CD14-positive monocyte (primary cell): ENCODE measurements around the gene RGS16. TPM values are rescaled to one million over a fixed set of nuclear protein-coding genes. Genes with fewer than 3 reads are reported as not detected.

Experiments used
- DNase-seq, 3 donors: peaks; one replicate each; pipeline ENCODE4 v3.0.0-alpha.2; 2011 to 2022
- H2AFZ ChIP-seq: 2 replicates; pipeline ENCODE4 v1.6.0; 2012; ENCODE audit warnings: mild to moderate bottlenecking, low read depth, low read length, inconsistent platforms; ENCODE audit not compliant: insufficient read depth, poor library complexity, severe bottlenecking
- H3K27ac ChIP-seq, 2 donors: 1 replicate in 1 of 2; 2 replicates in 1 of 2; pipeline ENCODE4 v1.5.1; 2012 to 2013; ENCODE audit warnings: low read length in 2 of 2, control low read depth in 1 of 2, inconsistent platforms in 1 of 2, low read depth in 1 of 2, mild to moderate bottlenecking in 1 of 2
- H3K27me3 ChIP-seq, 2 donors: one replicate each; pipeline versions ENCODE4 v1.6.0 to v1.6.1; 2011 to 2013; ENCODE audit warnings: low read length in 2 of 2; ENCODE audit not compliant: control insufficient read depth in 2 of 2, insufficient read depth in 2 of 2
- H3K36me3 ChIP-seq, 2 donors: replicated peaks in 1 of 2; 1 replicate in 1 of 2; 2 replicates in 1 of 2; pipeline versions ENCODE4 v1.5.1 to v1.6.1; 2012 to 2013; ENCODE audit warnings: low read length in 2 of 2, control low read depth in 1 of 2, inconsistent platforms in 1 of 2, mild to moderate bottlenecking in 1 of 2; ENCODE audit not compliant: insufficient read depth in 2 of 2, control insufficient read depth in 1 of 2
- H3K4me1 ChIP-seq, 2 donors: 1 replicate in 1 of 2; 2 replicates in 1 of 2; pipeline versions ENCODE4 v1.5.1 to v1.6.1; 2012 to 2013; ENCODE audit warnings: low read length in 2 of 2, control low read depth in 1 of 2, inconsistent platforms in 1 of 2, mild to moderate bottlenecking in 1 of 2, moderate library complexity in 1 of 2; ENCODE audit not compliant: insufficient read depth in 2 of 2, control insufficient read depth in 1 of 2
- H3K4me2 ChIP-seq: replicated peaks from 2 replicates; pipeline ENCODE3; 2012; ENCODE audit warnings: low read length, moderate library complexity, mild to moderate bottlenecking; ENCODE audit not compliant: poor library complexity, severe bottlenecking; ENCODE audit errors: extremely low read depth
- H3K4me3 ChIP-seq, 3 experiments: fragments of 200-600 bp in 1 of 3; sonication (generic) in 1 of 3; replicated peaks in 1 of 3; 1 replicate in 2 of 3; 2 replicates in 1 of 3; pipeline ENCODE4 v1.5.1; 2011 to 2013; ENCODE audit warnings: low read length in 3 of 3, mild to moderate bottlenecking in 3 of 3, control low read depth in 2 of 3, low read depth in 2 of 3, inconsistent platforms in 1 of 3, moderate library complexity in 1 of 3
- H3K79me2 ChIP-seq: 2 replicates; pipeline ENCODE4 v1.6.0; 2012; ENCODE audit warnings: mild to moderate bottlenecking, control low read depth, inconsistent platforms, low read length, moderate library complexity; ENCODE audit not compliant: insufficient read depth
- H3K9ac ChIP-seq: 2 replicates; pipeline ENCODE4 v1.6.0; 2017; ENCODE audit warnings: low read length, mild to moderate bottlenecking; ENCODE audit not compliant: insufficient read depth, poor library complexity, severe bottlenecking
- H3K9me3 ChIP-seq, 2 donors: replicated peaks in 1 of 2; 1 replicate in 1 of 2; 2 replicates in 1 of 2; pipeline versions ENCODE4 v1.5.1 to v1.6.1; 2012 to 2013; ENCODE audit warnings: low read length in 2 of 2, control low read depth in 1 of 2; ENCODE audit not compliant: control insufficient read depth in 1 of 2, insufficient read depth in 1 of 2
- H4K20me1 ChIP-seq: 2 replicates; pipeline ENCODE4 v1.6.0; 2012; ENCODE audit warnings: mild to moderate bottlenecking, low read length, control low read depth, moderate library complexity; ENCODE audit not compliant: insufficient read depth
- H3K27ac Mint-ChIP-seq, 7 donors: one replicate each; pipeline ENCODE4 v1.8.0; 2020; ENCODE audit warnings: mild to moderate bottlenecking in 7 of 7, mixed read lengths in 7 of 7, moderate library complexity in 6 of 7, inconsistent platforms in 2 of 7
- H3K27me3 Mint-ChIP-seq, 3 donors: one replicate each; pipeline ENCODE4 v1.8.0; 2021 to 2022; ENCODE audit warnings: low read depth in 3 of 3, mild to moderate bottlenecking in 3 of 3, mixed read lengths in 3 of 3, moderate library complexity in 3 of 3, inconsistent platforms in 1 of 3
- H3K36me3 Mint-ChIP-seq, 2 donors: one replicate each; pipeline ENCODE4 v1.8.0; 2020; ENCODE audit warnings: mixed read lengths in 2 of 2, inconsistent platforms in 1 of 2, mild to moderate bottlenecking in 1 of 2
- H3K4me1 Mint-ChIP-seq: one replicate; pipeline ENCODE4 v1.8.0; 2020; ENCODE audit warnings: mild to moderate bottlenecking, mixed read lengths
- H3K4me3 Mint-ChIP-seq, 2 donors: one replicate each; pipeline ENCODE4 v1.8.0; 2020; ENCODE audit warnings: mild to moderate bottlenecking in 2 of 2, mixed read lengths in 2 of 2, moderate library complexity in 1 of 2
- H3K9me3 Mint-ChIP-seq, 7 donors: one replicate each; pipeline ENCODE4 v1.8.0; 2020 to 2022; ENCODE audit warnings: mixed read lengths in 7 of 7, mild to moderate bottlenecking in 6 of 7, moderate library complexity in 6 of 7, inconsistent platforms in 2 of 7
- WGBS: methylation state at CpG from one replicate; pipeline ENCODE4 v1.1.5; 2013; ENCODE audit warnings: missing lambda C conversion rate; ENCODE audit not compliant: insufficient coverage; 5-methylcytosine and 5-hydroxymethylcytosine counted together
- intact Hi-C, 2 donors: fragments of 100-400 bp; cut with micrococcal nuclease; formaldehyde crosslinking; loops; one replicate each; pipeline versions ENCODE4 v1.15.0 to v1.15.1; 2023
- polyA plus RNA-seq, 3 donors: library from polyadenylated mRNA; depleted of rRNA in 1 of 3; unstranded in 2 of 3; stranded (reverse) in 1 of 3; fragments of 300-500 nt in 2 of 3; fragments of >200 nt in 1 of 3; fragmentation: Illumina TruSeq in 2 of 3; gene quantifications; 1 replicate in 2 of 3; 2 replicates in 1 of 3; pipeline ENCODE4 v1.2.3, GENCODE V29; 2012 to 2021
- TF ChIP-seq, protein P1 (sequence below): fragments of 200-600 bp; IDR thresholded peaks from one replicate; pipeline ENCODE4 v1.8.0; 2022; ENCODE audit warnings: antibody characterized with exemption, mild to moderate bottlenecking

The RGS16 gene
- polyA plus RNA-seq, 3 donors: 0.07 to 0.44 TPM; not detected in 1

DNA sequence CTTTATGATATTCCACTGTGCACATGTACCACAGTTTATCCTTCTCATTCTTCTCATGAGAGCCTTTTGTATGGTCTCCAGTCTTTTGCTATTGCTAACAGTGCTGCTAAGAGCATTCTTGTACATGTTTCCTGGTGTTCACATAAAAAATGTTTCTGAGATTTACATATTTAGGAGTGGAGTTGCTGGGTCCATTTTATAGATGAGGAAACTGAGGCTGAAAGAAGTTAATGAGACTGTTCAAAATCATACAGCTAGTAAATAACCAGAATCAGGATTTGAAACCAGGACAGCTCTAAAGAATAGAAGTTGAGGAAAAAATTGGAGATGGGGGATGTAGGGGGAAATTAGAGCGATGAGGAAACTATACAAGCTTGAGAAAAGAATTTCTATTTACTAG is 27.8 kb upstream of the RGS16 start:
- H3K4me3 Mint-ChIP-seq: no peak overlapping the region

DNA sequence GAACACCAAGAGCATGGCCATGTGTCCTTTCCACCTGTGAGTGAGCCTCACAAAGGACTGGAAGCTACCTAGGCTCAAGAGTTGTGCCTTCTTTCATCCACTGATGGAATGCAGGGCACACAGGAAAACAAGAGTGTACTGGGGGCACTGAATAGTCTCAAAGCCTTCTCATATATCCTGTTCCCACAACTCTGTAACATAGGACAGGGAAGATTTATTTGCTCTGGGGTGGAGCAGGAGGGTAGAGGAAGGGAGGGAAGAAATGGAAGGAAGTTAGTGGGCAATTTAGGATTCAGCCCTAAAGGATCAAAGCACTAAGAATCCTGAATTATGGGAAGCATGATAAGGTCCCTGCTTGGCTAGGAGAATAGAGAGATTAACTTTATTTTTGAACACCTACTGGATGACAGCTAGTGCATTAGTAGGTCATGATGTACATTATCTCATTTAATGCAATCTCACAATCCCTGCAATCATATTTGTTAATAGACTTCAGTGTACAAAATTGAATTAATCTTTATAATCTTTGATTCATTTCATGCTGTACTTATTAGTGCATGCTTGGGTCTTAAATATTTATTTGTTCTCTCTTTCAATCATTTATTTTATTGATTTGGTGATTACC is 27.0 kb upstream of the RGS16 start:
- DNase-seq: no peak
- Histone ChIP-seq H3K9me3 (no peaks in the 10 kb centered on the region), H4K20me1 (no peaks in the 10 kb centered on the region), H3K4me1 (no peaks in the 10 kb centered on the region), H3K4me3 (no peak overlapping the region), H3K36me3 (no peaks in the 10 kb centered on the region), H3K27me3 (no peaks in the 10 kb centered on the region), H3K9ac (no peak overlapping the region), H3K79me2 (no peaks in the 10 kb centered on the region), H3K27ac (no peak overlapping the region), H3K4me2 (no peak overlapping the region), H2AFZ (no peak overlapping the region)
- no peak overlapping the region for H3K27ac Mint-ChIP-seq
- intact Hi-C loops: no loop called here
- H3K36me3 Mint-ChIP-seq: no peaks in the 10 kb centered on the region
- H3K4me1 Mint-ChIP-seq: peaks cover 10% of the 10 kb centered on the region
- H3K4me3 Mint-ChIP-seq: no peak overlapping the region
- no peaks in the 10 kb centered on the region for H3K9me3 Mint-ChIP-seq
- TF ChIP-seq, protein P1, sequence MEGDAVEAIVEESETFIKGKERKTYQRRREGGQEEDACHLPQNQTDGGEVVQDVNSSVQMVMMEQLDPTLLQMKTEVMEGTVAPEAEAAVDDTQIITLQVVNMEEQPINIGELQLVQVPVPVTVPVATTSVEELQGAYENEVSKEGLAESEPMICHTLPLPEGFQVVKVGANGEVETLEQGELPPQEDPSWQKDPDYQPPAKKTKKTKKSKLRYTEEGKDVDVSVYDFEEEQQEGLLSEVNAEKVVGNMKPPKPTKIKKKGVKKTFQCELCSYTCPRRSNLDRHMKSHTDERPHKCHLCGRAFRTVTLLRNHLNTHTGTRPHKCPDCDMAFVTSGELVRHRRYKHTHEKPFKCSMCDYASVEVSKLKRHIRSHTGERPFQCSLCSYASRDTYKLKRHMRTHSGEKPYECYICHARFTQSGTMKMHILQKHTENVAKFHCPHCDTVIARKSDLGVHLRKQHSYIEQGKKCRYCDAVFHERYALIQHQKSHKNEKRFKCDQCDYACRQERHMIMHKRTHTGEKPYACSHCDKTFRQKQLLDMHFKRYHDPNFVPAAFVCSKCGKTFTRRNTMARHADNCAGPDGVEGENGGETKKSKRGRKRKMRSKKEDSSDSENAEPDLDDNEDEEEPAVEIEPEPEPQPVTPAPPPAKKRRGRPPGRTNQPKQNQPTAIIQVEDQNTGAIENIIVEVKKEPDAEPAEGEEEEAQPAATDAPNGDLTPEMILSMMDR: no peak
- peaks cover 0 to 9% (median 7%) of the 10 kb centered on the region in 3 donors for H3K27me3 Mint-ChIP-seq

More for the DNA sequence above, 27.8 kb upstream of the RGS16 start:
- no peaks in the 10 kb centered on the region for H3K9me3 Mint-ChIP-seq
- no peaks in the 10 kb centered on the region for H3K79me2 ChIP-seq
- no peak overlapping the region for H3K9ac ChIP-seq
- no peak overlapping the region for H3K27ac Mint-ChIP-seq
- H3K36me3 Mint-ChIP-seq: no peaks in the 10 kb centered on the region
- peaks cover 10% of the 10 kb centered on the region for H3K4me1 Mint-ChIP-seq
- DNase-seq: no peak
- no peak overlapping the region for H3K4me2 ChIP-seq
- TF ChIP-seq, protein P1: no peak
- H3K36me3 ChIP-seq: no peaks in the 10 kb centered on the region
- no CpG with 5 or more reads among the region's 1 CpG for WGBS
- intact Hi-C loops: no loop called here
- H3K27me3 Mint-ChIP-seq: peaks cover 0 to 9% (median 5%) of the 10 kb centered on the region in 3 donors
- H3K4me1 ChIP-seq: no peaks in the 10 kb centered on the region
- H3K27ac ChIP-seq: no peak overlapping the region
- no peaks in the 10 kb centered on the region for H3K9me3 ChIP-seq
- no peak overlapping the region for H3K4me3 ChIP-seq
- no peaks in the 10 kb centered on the region for H4K20me1 ChIP-seq
- H3K27me3 ChIP-seq: no peaks in the 10 kb centered on the region
- no peak overlapping the region for H2AFZ ChIP-seq
